Measurements from ENCODE around the gene KLK5.
"Not testable (repeated sequence)": the region's sequence is repeated elsewhere in the genome, so short reads cannot be mapped to it uniquely, and the experiment has no call there.

- TF ChIP-seq CTCF (IDR thresholded peaks at IDR 0.05); EP300 (IDR thresholded peaks at IDR 0.05); POLR2A (IDR thresholded peaks at IDR 0.05; ENCODE audit: low read length); ZFP36 (IDR thresholded peaks at IDR 0.05; ENCODE audit: borderline replicate concordance, partially characterized antibody); CHD2 (IDR thresholded peaks at IDR 0.05; ENCODE audit: low read length, partially characterized antibody); ESRRA (IDR thresholded peaks at IDR 0.05; ENCODE audit: borderline replicate concordance, low read length); NR3C1 (IDR thresholded peaks at IDR 0.05); BHLHE40 (IDR thresholded peaks at IDR 0.05; ENCODE audit: low read depth, low read length); HES2 (IDR thresholded peaks at IDR 0.05); EHF (CRISPR knock-in tag; IDR thresholded peaks at IDR 0.05); CBX8 (IDR thresholded peaks at IDR 0.05); RFX5 (IDR thresholded peaks at IDR 0.05); USF2 (IDR thresholded peaks at IDR 0.05): not testable (repeated sequence)
- TF ChIP-seq, protein P1, sequence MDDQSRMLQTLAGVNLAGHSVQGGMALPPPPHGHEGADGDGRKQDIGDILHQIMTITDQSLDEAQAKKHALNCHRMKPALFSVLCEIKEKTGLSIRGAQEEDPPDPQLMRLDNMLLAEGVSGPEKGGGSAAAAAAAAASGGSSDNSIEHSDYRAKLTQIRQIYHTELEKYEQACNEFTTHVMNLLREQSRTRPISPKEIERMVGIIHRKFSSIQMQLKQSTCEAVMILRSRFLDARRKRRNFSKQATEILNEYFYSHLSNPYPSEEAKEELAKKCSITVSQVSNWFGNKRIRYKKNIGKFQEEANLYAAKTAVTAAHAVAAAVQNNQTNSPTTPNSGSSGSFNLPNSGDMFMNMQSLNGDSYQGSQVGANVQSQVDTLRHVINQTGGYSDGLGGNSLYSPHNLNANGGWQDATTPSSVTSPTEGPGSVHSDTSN (IDR thresholded peaks at IDR 0.05): not testable (repeated sequence)
Measured at GRCh38 chr19:50896089-50896590, 56.7 kb downstream of the KLK5 start.
